Mesenchymal stem cell (in vitro differentiated cells and primary cell): ENCODE data around the gene LHFPL2.

Source experiments
- DNase-seq: peaks from one replicate; pipeline ENCODE4 v3.0.0-alpha.2; 2013
- H2AFZ ChIP-seq: one replicate; pipeline ENCODE4 v1.6.1; 2013; ENCODE audit warnings: low read depth, mild to moderate bottlenecking, control low read depth, inconsistent platforms, low read length, moderate library complexity
- H2AK5ac ChIP-seq: 2 replicates; pipeline ENCODE4 v1.6.1; 2013; ENCODE audit warnings: low read length, moderate library complexity, mild to moderate bottlenecking, inconsistent platforms; ENCODE audit not compliant: severe bottlenecking
- H2BK120ac ChIP-seq: one replicate; pipeline ENCODE4 v1.6.1; 2013; ENCODE audit warnings: low read depth, mild to moderate bottlenecking, inconsistent platforms, low read length, moderate library complexity
- H2BK12ac ChIP-seq, 2 experiments: one replicate each; pipeline ENCODE4 v1.6.1; 2013; ENCODE audit warnings: inconsistent platforms in 2 of 2, low read length in 2 of 2, mild to moderate bottlenecking in 2 of 2, moderate library complexity in 2 of 2, control low read depth in 1 of 2
- H2BK15ac ChIP-seq: one replicate; pipeline ENCODE4 v1.6.1; 2013; ENCODE audit warnings: mild to moderate bottlenecking, low read depth, inconsistent platforms; ENCODE audit not compliant: poor library complexity, severe bottlenecking
- H2BK5ac ChIP-seq: 2 replicates; pipeline ENCODE4 v1.6.1; 2013; ENCODE audit warnings: low read depth, mild to moderate bottlenecking, low read length, control low read depth, inconsistent platforms; ENCODE audit not compliant: poor library complexity, severe bottlenecking
- H3K14ac ChIP-seq, 2 experiments: one replicate each; pipeline ENCODE4 v1.6.1; 2013; ENCODE audit warnings: inconsistent platforms in 2 of 2, low read length in 2 of 2, control low read depth in 1 of 2, mild to moderate bottlenecking in 1 of 2, moderate library complexity in 1 of 2
- H3K18ac ChIP-seq, 2 experiments: one replicate each; pipeline ENCODE4 v1.6.1; 2013; ENCODE audit warnings: inconsistent platforms in 2 of 2, low read length in 2 of 2, control low read depth in 1 of 2, low read depth in 1 of 2, mild to moderate bottlenecking in 1 of 2
- H3K23ac ChIP-seq, 2 experiments: one replicate each; pipeline ENCODE4 v1.6.1; 2013; ENCODE audit warnings: inconsistent platforms in 2 of 2, low read length in 2 of 2, mild to moderate bottlenecking in 2 of 2, moderate library complexity in 2 of 2, control low read depth in 1 of 2
- H3K27ac ChIP-seq: 2 replicates; pipeline ENCODE4 v1.5.1; 2013; ENCODE audit warnings: mild to moderate bottlenecking, moderate library complexity, low read length, control low read depth, inconsistent platforms; ENCODE audit not compliant: poor library complexity, severe bottlenecking
- H3K27me3 ChIP-seq, 2 experiments: 2 replicates each; pipeline versions ENCODE4 v1.6.1 to v1.7.0; 2013; ENCODE audit warnings: low read length in 2 of 2, mild to moderate bottlenecking in 2 of 2, moderate library complexity in 2 of 2, control low read depth in 1 of 2, inconsistent platforms in 1 of 2; ENCODE audit not compliant: control insufficient read depth in 1 of 2, insufficient read depth in 1 of 2
- H3K36me3 ChIP-seq, 2 experiments: 2 replicates each; pipeline versions ENCODE4 v1.6.1 to v1.7.0; 2013; ENCODE audit warnings: low read length in 2 of 2, control low read depth in 1 of 2, inconsistent platforms in 1 of 2, low read depth in 1 of 2, mild to moderate bottlenecking in 1 of 2; ENCODE audit not compliant: insufficient read depth in 2 of 2, control insufficient read depth in 1 of 2
- H3K4ac ChIP-seq, 2 experiments: one replicate each; pipeline ENCODE4 v1.6.1; 2013; ENCODE audit warnings: inconsistent platforms in 2 of 2, low read length in 2 of 2, mild to moderate bottlenecking in 2 of 2, moderate library complexity in 2 of 2, control low read depth in 1 of 2, low read depth in 1 of 2
- H3K4me1 ChIP-seq: 2 replicates; pipeline ENCODE4 v1.6.1; 2013; ENCODE audit warnings: low read depth, low read length, control low read depth; ENCODE audit not compliant: control insufficient read depth, insufficient read depth
- H3K4me2 ChIP-seq: 2 replicates; pipeline ENCODE4 v1.6.1; 2013; ENCODE audit warnings: low read length, mild to moderate bottlenecking, inconsistent platforms; ENCODE audit not compliant: poor library complexity, severe bottlenecking
- H3K4me3 ChIP-seq, 2 experiments: 2 replicates each; pipeline versions ENCODE4 v1.5.1 to v1.7.0; 2013; ENCODE audit warnings: low read length in 2 of 2, mild to moderate bottlenecking in 2 of 2, control low read depth in 1 of 2, low read depth in 1 of 2; ENCODE audit not compliant: insufficient read depth in 1 of 2
- H3K79me1 ChIP-seq: replicated peaks from 2 replicates; pipeline ENCODE4 v1.6.1; 2013; ENCODE audit warnings: mild to moderate bottlenecking, control low read depth, low read length, inconsistent platforms; ENCODE audit not compliant: poor library complexity, severe bottlenecking
- H3K9ac ChIP-seq: 2 replicates; pipeline ENCODE4 v1.7.0; 2013; ENCODE audit warnings: mild to moderate bottlenecking, low read length, moderate library complexity
- H3K9me3 ChIP-seq: 2 replicates; pipeline ENCODE4 v1.7.0; 2013; ENCODE audit warnings: mild to moderate bottlenecking, low read length; ENCODE audit not compliant: control insufficient read depth
- H4K8ac ChIP-seq: one replicate; pipeline ENCODE4 v1.6.1; 2013; ENCODE audit warnings: inconsistent platforms, mild to moderate bottlenecking, low read length, moderate library complexity
- H4K91ac ChIP-seq: one replicate; pipeline ENCODE4 v1.6.1; 2013; ENCODE audit warnings: mild to moderate bottlenecking, low read length, inconsistent platforms
- WGBS: methylation state at CpG from one replicate; pipeline ENCODE4 v1.1.7; 2013; ENCODE audit warnings: mixed read lengths; 5-methylcytosine and 5-hydroxymethylcytosine counted together

The LHFPL2 gene

GRCh38 chr5:78594610-78595457, 53.7 kb downstream of the LHFPL2 start:
- H2BK5ac ChIP-seq = no peak overlapping the region
- H3K27ac ChIP-seq = peak overlapping the region; percentile 61
- 34% methylated on average over 7 of the region's 7 CpGs for WGBS
- H3K36me3 ChIP-seq = no peaks in the 10 kb centered on the region
- H2BK15ac ChIP-seq = no peak overlapping the region
- H3K79me1 ChIP-seq = peaks cover 6% of the 10 kb centered on the region
- H3K9me3 ChIP-seq = no peaks in the 10 kb centered on the region
- H3K27me3 ChIP-seq = no peaks in the 10 kb centered on the region
- peak overlapping the region; percentile 78 to 82 for H3K18ac ChIP-seq
- H3K23ac ChIP-seq = no peak overlapping the region
- H3K4me3 ChIP-seq = peak overlapping the region in 1 of 2 experiments; percentile 23
- peak overlapping the region; percentile 54 for H4K91ac ChIP-seq
- H2AFZ ChIP-seq = no peak overlapping the region
- H3K14ac ChIP-seq = no peak overlapping the region
- peak; percentile 98 for DNase-seq
- H3K4me2 ChIP-seq = no peak overlapping the region
- no peak overlapping the region for H2AK5ac ChIP-seq
- peak overlapping the region; percentile 75 to 95 for H2BK12ac ChIP-seq
- no peak overlapping the region for H2BK120ac ChIP-seq
- H3K4me1 ChIP-seq = peaks cover 12% of the 10 kb centered on the region
- peak overlapping the region; percentile 51 for H4K8ac ChIP-seq
- H3K4ac ChIP-seq = peak overlapping the region in 1 of 2 experiments; percentile 13
- H3K9ac ChIP-seq = peak overlapping the region; percentile 81

DNA sequence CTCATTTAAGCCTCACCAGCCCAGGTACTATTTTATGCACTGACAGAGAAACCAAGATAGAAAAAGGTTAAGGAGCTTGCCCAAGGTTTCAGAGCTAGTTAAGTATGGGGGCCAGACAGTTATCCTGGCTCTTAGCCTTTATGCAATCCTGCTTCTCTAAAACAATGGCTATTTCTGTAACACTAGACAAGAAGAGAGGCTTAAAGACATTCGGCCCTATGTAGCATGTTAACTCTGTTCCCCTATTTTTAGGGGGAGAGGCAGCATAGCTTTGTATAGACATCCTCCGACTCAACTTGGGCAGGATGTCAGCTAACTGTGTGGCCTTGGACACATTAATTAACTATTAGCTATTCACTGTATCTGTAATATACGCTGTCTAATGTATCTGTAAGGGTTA, 54.6 kb downstream of the LHFPL2 start:
- no peaks in the 10 kb centered on the region for H3K9me3 ChIP-seq
- peaks cover 9% of the 10 kb centered on the region for H3K79me1 ChIP-seq
- H3K4me2 ChIP-seq = no peak overlapping the region
- no peak for DNase-seq
- peak overlapping the region in 1 of 2 experiments; percentile 19 for H3K4ac ChIP-seq
- H2BK15ac ChIP-seq = no peak overlapping the region
- H3K23ac ChIP-seq = no peak overlapping the region
- no peak overlapping the region for H2BK120ac ChIP-seq
- H2BK12ac ChIP-seq = no peak overlapping the region
- no peak overlapping the region for H4K91ac ChIP-seq
- H3K36me3 ChIP-seq = peaks cover 0 to 5% of the 10 kb centered on the region in 2 experiments
- no peak overlapping the region for H2AK5ac ChIP-seq
- no peak overlapping the region for H4K8ac ChIP-seq
- H3K18ac ChIP-seq = no peak overlapping the region
- H2BK5ac ChIP-seq = no peak overlapping the region
- H2AFZ ChIP-seq = no peak overlapping the region
- H3K4me3 ChIP-seq = no peak overlapping the region
- no peak overlapping the region for H3K27ac ChIP-seq
- 75% methylated on average over 1 of the region's 3 CpGs for WGBS
- peaks cover 12% of the 10 kb centered on the region for H3K4me1 ChIP-seq
- peak overlapping the region; percentile 81 for H3K9ac ChIP-seq
- no peak overlapping the region for H3K14ac ChIP-seq
- H3K27me3 ChIP-seq = no peaks in the 10 kb centered on the region

- H3K4me1 ChIP-seq = peaks cover 10% of the 10 kb centered on the region
- peaks cover 7% of the 10 kb centered on the region for H3K79me1 ChIP-seq
- no peaks in the 10 kb centered on the region for H3K9me3 ChIP-seq
- peak overlapping the region in 1 of 2 experiments; percentile 19 for H3K4ac ChIP-seq
- peak overlapping the region in 1 of 2 experiments; percentile 61 for H3K14ac ChIP-seq
- H3K27me3 ChIP-seq = no peaks in the 10 kb centered on the region
- no peak overlapping the region for H2BK120ac ChIP-seq
- H3K23ac ChIP-seq = no peak overlapping the region
- H3K9ac ChIP-seq = peak overlapping the region; percentile 81
- H2AK5ac ChIP-seq = no peak overlapping the region
- peaks cover 0 to 5% of the 10 kb centered on the region in 2 experiments for H3K36me3 ChIP-seq
- no peak overlapping the region for H4K8ac ChIP-seq
- no peak overlapping the region for H3K4me2 ChIP-seq
- 100% methylated on average over 1 of the region's 2 CpGs for WGBS
- no peak overlapping the region for H2BK15ac ChIP-seq
- no peak overlapping the region for H4K91ac ChIP-seq
- H2AFZ ChIP-seq = no peak overlapping the region
- peak overlapping the region in 1 of 2 experiments; percentile 28 for H3K18ac ChIP-seq
- no peak overlapping the region for H2BK5ac ChIP-seq
- peak overlapping the region in 1 of 2 experiments; percentile 29 for H2BK12ac ChIP-seq
- H3K4me3 ChIP-seq = no peak overlapping the region
- no peak for DNase-seq
- H3K27ac ChIP-seq = no peak overlapping the region
Measured at GRCh38 chr5:78593465-78593864, 55.1 kb downstream of the LHFPL2 start.

DNA sequence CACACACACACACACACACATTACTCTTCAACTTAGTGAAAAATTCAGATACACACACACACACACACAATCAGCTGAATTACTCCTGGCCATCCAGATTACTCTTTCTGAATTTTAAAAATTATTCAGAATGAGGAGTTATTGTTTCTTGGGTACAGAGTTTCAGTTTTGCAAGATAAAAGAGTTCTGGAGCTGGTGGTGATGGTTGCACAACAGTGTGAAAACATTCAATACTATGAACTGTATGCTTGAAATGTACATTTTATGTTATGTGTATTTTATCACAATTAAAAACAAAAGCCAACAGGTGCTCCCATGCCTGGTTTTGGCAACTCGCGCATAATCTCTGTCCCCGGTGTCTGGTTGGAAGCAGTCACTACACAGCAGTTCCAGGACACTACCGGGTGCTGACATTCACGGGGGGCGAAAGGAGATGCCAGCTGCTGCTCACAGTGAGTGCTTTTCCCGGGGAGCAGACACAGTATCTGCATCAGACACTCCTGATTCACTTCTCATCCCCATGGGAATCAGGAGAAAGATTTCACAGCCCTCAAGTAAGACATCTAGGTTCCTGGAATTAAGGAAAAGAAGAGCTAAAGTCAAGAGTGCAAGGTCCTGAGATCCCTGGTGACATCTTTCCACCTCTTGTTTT, 55.7 kb downstream of the LHFPL2 start:
- peak overlapping the region; percentile 51 to 89 for H2BK12ac ChIP-seq
- peak overlapping the region in 1 of 2 experiments; percentile 23 for H3K14ac ChIP-seq
- peak overlapping the region; percentile 80 for H3K9ac ChIP-seq
- WGBS = over 99% methylated on average over 7 of the region's 7 CpGs
- H3K4me2 ChIP-seq = no peak overlapping the region
- no peak overlapping the region for H2BK120ac ChIP-seq
- H3K4ac ChIP-seq = peak overlapping the region; percentile 5 to 19
- no peak overlapping the region for H4K91ac ChIP-seq
- no peak overlapping the region for H3K23ac ChIP-seq
- no peak overlapping the region for H2BK5ac ChIP-seq
- H3K4me3 ChIP-seq = no peak overlapping the region
- H3K27me3 ChIP-seq = no peaks in the 10 kb centered on the region
- H2AFZ ChIP-seq = no peak overlapping the region
- no peak for DNase-seq
- peaks cover 7% of the 10 kb centered on the region for H3K79me1 ChIP-seq
- H3K36me3 ChIP-seq = peaks cover 0 to 5% of the 10 kb centered on the region in 2 experiments
- H2AK5ac ChIP-seq = no peak overlapping the region
- peaks cover 12% of the 10 kb centered on the region for H3K4me1 ChIP-seq
- H3K27ac ChIP-seq = no peak overlapping the region
- peak overlapping the region; percentile 56 to 90 for H3K18ac ChIP-seq
- no peaks in the 10 kb centered on the region for H3K9me3 ChIP-seq
- H4K8ac ChIP-seq = no peak overlapping the region
- no peak overlapping the region for H2BK15ac ChIP-seq
